ENCODE data around the gene TSPAN11. TPM values are rescaled to one million over a fixed set of nuclear protein-coding genes. Genes with fewer than 3 reads are reported as not detected.

TSPAN11 gene
- total and polyA plus RNA-seq, 5 donors = 2.8 to 4.9 (median 4.0) TPM

- Histone ChIP-seq H3K27ac (ENCODE audit: low read length) (no peak overlapping the region), H3K27me3 (ENCODE audit: control insufficient read depth, insufficient read depth) (no peaks in the 10 kb centered on the region), H3K4me1 (ENCODE audit: control insufficient read depth, insufficient read depth, low read length) (no peaks in the 10 kb centered on the region), H3K9me3 (ENCODE audit: control insufficient read depth, low read length) (no peaks in the 10 kb centered on the region), H3K4me3 (ENCODE audit: low read length) (no peak overlapping the region)
- WGBS = 71% methylated on average over 13 of the region's 13 CpGs
- intact Hi-C loops (cut with DNase I) = no loop called here
- DNase-seq = peak in 1 of 3 donors; percentile 32
- no peak for ATAC-seq
Measured at GRCh38 chr12:30994274-30994673, 67.7 kb downstream of the TSPAN11 start.

GRCh38 chr12:30996255-30996654 lies 69.7 kb downstream of the TSPAN11 start:
- Histone ChIP-seq H3K27me3 (ENCODE audit: control insufficient read depth, insufficient read depth) (no peaks in the 10 kb centered on the region), H3K4me1 (ENCODE audit: control insufficient read depth, insufficient read depth, low read length) (no peaks in the 10 kb centered on the region), H3K9me3 (ENCODE audit: control insufficient read depth, low read length) (no peaks in the 10 kb centered on the region), H3K4me3 (ENCODE audit: low read length) (no peak overlapping the region), H3K27ac (ENCODE audit: low read length) (no peak overlapping the region)
- ATAC-seq (no peak), DNase-seq (no peak)
- WGBS = 80% methylated on average over 2 of the region's 2 CpGs
- intact Hi-C loops (cut with DNase I) = no loop called here

GRCh38 chr12:30996752-30997151 lies 70.2 kb downstream of the TSPAN11 start:
- Histone ChIP-seq H3K27ac (ENCODE audit: low read length) (no peak overlapping the region), H3K27me3 (ENCODE audit: control insufficient read depth, insufficient read depth) (no peaks in the 10 kb centered on the region), H3K4me1 (ENCODE audit: control insufficient read depth, insufficient read depth, low read length) (no peaks in the 10 kb centered on the region), H3K9me3 (ENCODE audit: control insufficient read depth, low read length) (no peaks in the 10 kb centered on the region), H3K4me3 (ENCODE audit: low read length) (no peak overlapping the region)
- DNase-seq = no peak
- 86% methylated on average over 3 of the region's 3 CpGs for WGBS
- ATAC-seq = no peak
- intact Hi-C loops (cut with DNase I) = no loop called here

GRCh38 chr12:30997685-30998440 lies 71.3 kb downstream of the TSPAN11 start:
- Histone ChIP-seq H3K4me3 (ENCODE audit: low read length) (no peak overlapping the region), H3K9me3 (ENCODE audit: control insufficient read depth, low read length) (no peaks in the 10 kb centered on the region), H3K27me3 (ENCODE audit: control insufficient read depth, insufficient read depth) (no peaks in the 10 kb centered on the region), H3K27ac (ENCODE audit: low read length) (no peak overlapping the region), H3K4me1 (ENCODE audit: control insufficient read depth, insufficient read depth, low read length) (no peaks in the 10 kb centered on the region)
- 94% methylated on average over 7 of the region's 7 CpGs for WGBS
- intact Hi-C loops (cut with DNase I) = no loop called here
- ATAC-seq (no peak), DNase-seq (no peak)

- Histone ChIP-seq H3K4me3 (ENCODE audit: low read length) (no peak overlapping the region), H3K27me3 (ENCODE audit: control insufficient read depth, insufficient read depth) (no peaks in the 10 kb centered on the region), H3K4me1 (ENCODE audit: control insufficient read depth, insufficient read depth, low read length) (no peaks in the 10 kb centered on the region), H3K27ac (ENCODE audit: low read length) (no peak overlapping the region), H3K9me3 (ENCODE audit: control insufficient read depth, low read length) (no peaks in the 10 kb centered on the region)
- ATAC-seq (no peak), DNase-seq (no peak)
- intact Hi-C loops (cut with DNase I) = no loop called here
- 93% methylated on average over 6 of the region's 6 CpGs for WGBS
Measured at GRCh38 chr12:30999011-30999410, 72.5 kb downstream of the TSPAN11 start.

- H3K27me3 ChIP-seq (ENCODE audit: control insufficient read depth, insufficient read depth) = no peaks in the 10 kb centered on the region
- peak in 1 of 3 donors; percentile 8 for DNase-seq
- H3K4me1 ChIP-seq (ENCODE audit: control insufficient read depth, insufficient read depth, low read length) = no peaks in the 10 kb centered on the region
- H3K27ac ChIP-seq (ENCODE audit: low read length) = no peak overlapping the region
- H3K4me3 ChIP-seq (ENCODE audit: low read length) = no peak overlapping the region
- 77% methylated on average over 4 of the region's 4 CpGs for WGBS
- intact Hi-C loops (cut with DNase I) = no loop called here
- no peak for ATAC-seq
- no peaks in the 10 kb centered on the region for H3K9me3 ChIP-seq (ENCODE audit: control insufficient read depth, low read length)
Measured at GRCh38 chr12:30999723-31000122, 73.2 kb downstream of the TSPAN11 start.

- 72% methylated on average over 3 of the region's 3 CpGs for WGBS
- H3K4me1 ChIP-seq (ENCODE audit: control insufficient read depth, insufficient read depth, low read length) = no peaks in the 10 kb centered on the region
- peak in 1 of 3 donors; percentile 3 for DNase-seq
- no peaks in the 10 kb centered on the region for H3K27me3 ChIP-seq (ENCODE audit: control insufficient read depth, insufficient read depth)
- no peak overlapping the region for H3K4me3 ChIP-seq (ENCODE audit: low read length)
- no peaks in the 10 kb centered on the region for H3K9me3 ChIP-seq (ENCODE audit: control insufficient read depth, low read length)
- intact Hi-C loops (cut with DNase I) = no loop called here
- no peak overlapping the region for H3K27ac ChIP-seq (ENCODE audit: low read length)
- ATAC-seq = no peak
Measured at GRCh38 chr12:31000751-31001150, 74.2 kb downstream of the TSPAN11 start.

GRCh38 chr12:31001581-31002360 lies 75.2 kb downstream of the TSPAN11 start:
- 91% methylated on average over 9 of the region's 9 CpGs for WGBS
- Histone ChIP-seq H3K4me1 (ENCODE audit: control insufficient read depth, insufficient read depth, low read length) (no peaks in the 10 kb centered on the region), H3K27ac (ENCODE audit: low read length) (no peak overlapping the region), H3K9me3 (ENCODE audit: control insufficient read depth, low read length) (no peaks in the 10 kb centered on the region), H3K4me3 (ENCODE audit: low read length) (no peak overlapping the region), H3K27me3 (ENCODE audit: control insufficient read depth, insufficient read depth) (no peaks in the 10 kb centered on the region)
- intact Hi-C loops (cut with DNase I) = no loop called here
- DNase-seq = peak in 1 of 3 donors; percentile 22
- ATAC-seq = no peak

GRCh38 chr12:31002361-31002725 lies 75.8 kb downstream of the TSPAN11 start:
- Histone ChIP-seq H3K27me3 (ENCODE audit: control insufficient read depth, insufficient read depth) (no peaks in the 10 kb centered on the region), H3K9me3 (ENCODE audit: control insufficient read depth, low read length) (no peaks in the 10 kb centered on the region), H3K4me3 (ENCODE audit: low read length) (no peak overlapping the region), H3K4me1 (ENCODE audit: control insufficient read depth, insufficient read depth, low read length) (no peaks in the 10 kb centered on the region), H3K27ac (ENCODE audit: low read length) (no peak overlapping the region)
- ATAC-seq (no peak), DNase-seq (peak in 1 of 3 donors; percentile 11)
- intact Hi-C loops (cut with DNase I) = no loop called here
- WGBS = 89% methylated on average over 5 of the region's 5 CpGs

- no peaks in the 10 kb centered on the region for H3K9me3 ChIP-seq (ENCODE audit: control insufficient read depth, low read length)
- no peak for ATAC-seq
- H3K27me3 ChIP-seq (ENCODE audit: control insufficient read depth, insufficient read depth) = no peaks in the 10 kb centered on the region
- peak in 1 of 3 donors; percentile 17 for DNase-seq
- no peak overlapping the region for H3K27ac ChIP-seq (ENCODE audit: low read length)
- WGBS = 73% methylated on average over 1 of the region's 1 CpG
- H3K4me3 ChIP-seq (ENCODE audit: low read length) = no peak overlapping the region
- intact Hi-C loops (cut with DNase I) = no loop called here
- no peaks in the 10 kb centered on the region for H3K4me1 ChIP-seq (ENCODE audit: control insufficient read depth, insufficient read depth, low read length)
Measured at GRCh38 chr12:31002999-31003398, 76.5 kb downstream of the TSPAN11 start.

GRCh38 chr12:31003861-31004640 lies 77.5 kb downstream of the TSPAN11 start:
- WGBS = 94% methylated on average over 7 of the region's 7 CpGs
- Histone ChIP-seq H3K4me3 (ENCODE audit: low read length) (no peak overlapping the region), H3K4me1 (ENCODE audit: control insufficient read depth, insufficient read depth, low read length) (no peaks in the 10 kb centered on the region), H3K27me3 (ENCODE audit: control insufficient read depth, insufficient read depth) (no peaks in the 10 kb centered on the region), H3K27ac (ENCODE audit: low read length) (no peak overlapping the region), H3K9me3 (ENCODE audit: control insufficient read depth, low read length) (no peaks in the 10 kb centered on the region)
- intact Hi-C loops (cut with DNase I) = no loop called here
- ATAC-seq = no peak
- DNase-seq = peak in 1 of 3 donors; percentile 29

Data from right cardiac atrium (tissue), 5 donors.